Adipose tissue (tissue), 3 donors: ENCODE results near the gene LASP1NB.
"Not testable (repeated sequence)": the region's sequence is repeated elsewhere in the genome, so short reads cannot be mapped to it uniquely, and the experiment has no call there.

Experiments used
- H3K27ac ChIP-seq: one replicate; pipeline ENCODE4 v1.5.1; 2013; ENCODE audit warnings: low read depth, low read length
- WGBS, 3 donors: extraction: QIAGEN DNeasy Blood & Tissue Kit; methylation state at CpG; one replicate each; pipeline ENCODE4 v1.1.7; 2013; 5-methylcytosine and 5-hydroxymethylcytosine counted together
- donor health status: healthy with polysubstance abuse.
- donor health status: Bipolar disorder and iron deficiency.
- donor health status: healthy.

Gene LASP1NB

GRCh38 chr17:38893607-38894006 lies 31.8 kb upstream of the LASP1NB start:
- WGBS, 3 donors, result 13 to 64% (median 21%) methylated on average over 5 to 6 of the region's 6 CpGs
- no peak overlapping the region for H3K27ac ChIP-seq

GRCh38 chr17:38894276-38894675 lies 31.1 kb upstream of the LASP1NB start:
- H3K27ac ChIP-seq, result no peak overlapping the region
- WGBS, 3 donors, result 30 to 53% (median 50%) methylated on average over 7 of the region's 7 CpGs

- no peak overlapping the region for H3K27ac ChIP-seq
- WGBS, 3 donors, result 52 to 82% (median 61%) methylated on average over 13 of the region's 13 CpGs
Measured at GRCh38 chr17:38896346-38896954, 29.0 kb upstream of the LASP1NB start.

- no peak overlapping the region for H3K27ac ChIP-seq
- 30 to 47% (median 40%) methylated on average over 6 of the region's 6 CpGs for WGBS, 3 donors
Measured at GRCh38 chr17:38897176-38897575, 28.2 kb upstream of the LASP1NB start.

- no peak overlapping the region for H3K27ac ChIP-seq
- 55 to 63% (median 63%) methylated on average over 12 of the region's 12 CpGs for WGBS, 3 donors
Measured at GRCh38 chr17:38897671-38898290, 27.6 kb upstream of the LASP1NB start.

- H3K27ac ChIP-seq, result no peak overlapping the region
- 21 to 69% (median 32%) methylated on average over 9 of the region's 9 CpGs for WGBS, 3 donors
Measured at GRCh38 chr17:38898291-38898679, 27.1 kb upstream of the LASP1NB start.

GRCh38 chr17:38898812-38899348 lies 26.5 kb upstream of the LASP1NB start:
- no peak overlapping the region for H3K27ac ChIP-seq
- WGBS, 3 donors, result 33 to 75% (median 43%) methylated on average over 11 of the region's 11 CpGs

GRCh38 chr17:38899421-38899820 lies 26.0 kb upstream of the LASP1NB start:
- 62 to 92% (median 64%) methylated on average over 5 of the region's 5 CpGs for WGBS, 3 donors
- no peak overlapping the region for H3K27ac ChIP-seq

GRCh38 chr17:38900978-38901656 lies 24.3 kb upstream of the LASP1NB start:
- H3K27ac ChIP-seq, result no peak overlapping the region
- WGBS, 3 donors, result 13 to 55% (median 16%) methylated on average over 10 of the region's 10 CpGs

- WGBS, 3 donors, result 74 to 88% (median 88%) methylated on average over 6 of the region's 6 CpGs
- no peak overlapping the region for H3K27ac ChIP-seq
Measured at GRCh38 chr17:38903404-38903803, 22.0 kb upstream of the LASP1NB start.

- no peak overlapping the region for H3K27ac ChIP-seq
- WGBS, 3 donors, result 91 to 99% (median 99%) methylated on average over 3 of the region's 3 CpGs
Measured at GRCh38 chr17:38904892-38905291, 20.5 kb upstream of the LASP1NB start.

GRCh38 chr17:38905375-38905774 lies 20.0 kb upstream of the LASP1NB start:
- 90 to 94% (median 93%) methylated on average over 10 of the region's 10 CpGs for WGBS, 3 donors
- no peak overlapping the region for H3K27ac ChIP-seq

- H3K27ac ChIP-seq, result no peak overlapping the region
- WGBS, 3 donors, result 65 to 86% (median 66%) methylated on average over 7 of the region's 7 CpGs
Measured at GRCh38 chr17:38906460-38907228, 18.8 kb upstream of the LASP1NB start.

GRCh38 chr17:38907930-38908675 lies 17.3 kb upstream of the LASP1NB start:
- no peak overlapping the region for H3K27ac ChIP-seq
- 65 to 68% (median 67%) methylated on average over 15 of the region's 15 CpGs for WGBS, 3 donors

- WGBS, 3 donors, result 30 to 47% (median 33%) methylated on average over 8 of the region's 8 CpGs
- H3K27ac ChIP-seq, result no peak overlapping the region
Measured at GRCh38 chr17:38908676-38909181, 16.7 kb upstream of the LASP1NB start.

GRCh38 chr17:38910325-38910724 lies 15.1 kb upstream of the LASP1NB start:
- WGBS, 3 donors, result 72 to 99% (median 87%) methylated on average over 5 of the region's 5 CpGs
- no peak overlapping the region for H3K27ac ChIP-seq

GRCh38 chr17:38911081-38911730 lies 14.2 kb upstream of the LASP1NB start:
- H3K27ac ChIP-seq, result no peak overlapping the region
- WGBS, 3 donors, result 77 to 86% (median 83%) methylated on average over 10 of the region's 10 CpGs

- WGBS, 3 donors, result 87 to 96% (median 93%) methylated on average over 8 of the region's 8 CpGs
- H3K27ac ChIP-seq, result not testable (repeated sequence)
Measured at GRCh38 chr17:38911731-38912081, 13.7 kb upstream of the LASP1NB start.
